GOT3 (cell line): ENCODE measurements around the gene CUL2.
"Not testable (repeated sequence)": the region's sequence is repeated elsewhere in the genome, so short reads cannot be mapped to it uniquely, and the experiment has no call there.

ENCODE experiments used
- DNase-seq: peaks from one replicate; lab custom pipeline; 2025; ENCODE audit warnings: mixed read lengths; lab: John Stamatoyannopoulos, UW

CUL2 gene

GRCh38 chr10:35079763-35080162 lies 10.4 kb downstream of the CUL2 start:
- no peak for DNase-seq

- DNase-seq: no peak
Measured at GRCh38 chr10:35079265-35079664, 10.9 kb downstream of the CUL2 start.

- DNase-seq: no peak
Measured at GRCh38 chr10:35075228-35075627, 14.9 kb downstream of the CUL2 start.

- DNase-seq: no peak
Measured at GRCh38 chr10:35074266-35074665, 15.9 kb downstream of the CUL2 start.

- no peak for DNase-seq
Measured at GRCh38 chr10:35070521-35070920, 19.6 kb downstream of the CUL2 start.

GRCh38 chr10:35063837-35064454 lies 26.2 kb downstream of the CUL2 start:
- DNase-seq: no peak

- DNase-seq: no peak
Measured at GRCh38 chr10:35059481-35059880, 30.7 kb downstream of the CUL2 start.

- DNase-seq: no peak
Measured at GRCh38 chr10:35058686-35059085, 31.5 kb downstream of the CUL2 start.

GRCh38 chr10:35058134-35058533 lies 32.0 kb downstream of the CUL2 start:
- no peak for DNase-seq

- DNase-seq: no peak
Measured at GRCh38 chr10:35056686-35057085, 33.5 kb downstream of the CUL2 start.

- DNase-seq: no peak
Measured at GRCh38 chr10:35056133-35056532, 34.0 kb downstream of the CUL2 start.

- no peak for DNase-seq
Measured at GRCh38 chr10:35050568-35050967, 39.6 kb downstream of the CUL2 start.

GRCh38 chr10:35046074-35046473 lies 44.1 kb downstream of the CUL2 start:
- DNase-seq: no peak

GRCh38 chr10:35045275-35045674 lies 44.9 kb downstream of the CUL2 start:
- not testable (repeated sequence) for DNase-seq

- no peak for DNase-seq
Measured at GRCh38 chr10:35043796-35044344, 46.3 kb downstream of the CUL2 start.

- DNase-seq: no peak
Measured at GRCh38 chr10:35042783-35043182, 47.4 kb downstream of the CUL2 start.

GRCh38 chr10:35041502-35041879 lies 48.6 kb downstream of the CUL2 start:
- DNase-seq: no peak

- DNase-seq: no peak
Measured at GRCh38 chr10:35040760-35041501, 49.2 kb downstream of the CUL2 start.

GRCh38 chr10:35037104-35037503 lies 53.0 kb downstream of the CUL2 start:
- no peak for DNase-seq

- DNase-seq: no peak
Measured at GRCh38 chr10:35035606-35036005, 54.5 kb downstream of the CUL2 start.

- no peak for DNase-seq
Measured at GRCh38 chr10:35027567-35027966, 62.6 kb downstream of the CUL2 start.

- DNase-seq: no peak
Measured at GRCh38 chr10:35025916-35026315, 64.2 kb downstream of the CUL2 start.

GRCh38 chr10:35020481-35020880 lies 69.7 kb downstream of the CUL2 start:
- no peak for DNase-seq
